ENCODE data around the gene MECP2.

DNA sequence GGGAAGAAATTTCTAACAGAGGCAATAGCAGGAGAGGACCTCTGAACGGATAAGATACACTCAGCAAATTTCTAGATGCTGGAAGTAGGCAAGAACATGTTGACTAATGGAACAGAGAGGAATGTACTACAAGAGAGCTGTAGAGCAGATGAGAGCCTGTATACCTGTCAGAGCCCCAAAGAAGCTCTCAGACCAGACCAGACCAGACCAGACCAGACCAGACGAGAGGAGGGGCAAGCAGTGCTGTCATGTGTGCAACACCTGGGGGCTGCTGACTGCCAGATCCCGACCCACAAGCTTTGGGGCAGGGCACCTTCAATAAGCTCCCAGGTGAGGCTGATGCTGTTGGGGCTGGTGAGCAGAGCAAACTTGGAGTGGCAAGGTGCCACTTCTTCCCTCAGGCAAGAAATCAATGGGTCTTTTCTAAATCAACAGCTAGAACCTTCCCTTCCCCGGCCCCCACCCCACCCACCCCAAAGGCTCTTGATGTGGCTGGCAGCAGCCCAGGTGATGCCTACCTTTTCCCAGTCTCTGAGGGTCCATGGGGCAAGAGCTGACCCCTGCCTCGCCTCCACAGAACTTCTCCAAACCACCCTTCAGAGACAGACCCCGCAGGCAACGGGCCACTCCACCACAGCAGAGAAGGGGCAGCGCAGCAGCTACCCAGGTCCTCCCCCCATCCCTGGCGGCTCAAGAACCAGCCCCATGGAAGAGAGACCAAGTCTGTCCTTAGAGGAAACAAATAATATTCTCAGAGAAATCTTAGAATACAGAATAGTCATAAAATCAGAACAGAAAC lies 32.7 kb downstream of the MECP2 start:
- TF ChIP-seq, protein P1, sequence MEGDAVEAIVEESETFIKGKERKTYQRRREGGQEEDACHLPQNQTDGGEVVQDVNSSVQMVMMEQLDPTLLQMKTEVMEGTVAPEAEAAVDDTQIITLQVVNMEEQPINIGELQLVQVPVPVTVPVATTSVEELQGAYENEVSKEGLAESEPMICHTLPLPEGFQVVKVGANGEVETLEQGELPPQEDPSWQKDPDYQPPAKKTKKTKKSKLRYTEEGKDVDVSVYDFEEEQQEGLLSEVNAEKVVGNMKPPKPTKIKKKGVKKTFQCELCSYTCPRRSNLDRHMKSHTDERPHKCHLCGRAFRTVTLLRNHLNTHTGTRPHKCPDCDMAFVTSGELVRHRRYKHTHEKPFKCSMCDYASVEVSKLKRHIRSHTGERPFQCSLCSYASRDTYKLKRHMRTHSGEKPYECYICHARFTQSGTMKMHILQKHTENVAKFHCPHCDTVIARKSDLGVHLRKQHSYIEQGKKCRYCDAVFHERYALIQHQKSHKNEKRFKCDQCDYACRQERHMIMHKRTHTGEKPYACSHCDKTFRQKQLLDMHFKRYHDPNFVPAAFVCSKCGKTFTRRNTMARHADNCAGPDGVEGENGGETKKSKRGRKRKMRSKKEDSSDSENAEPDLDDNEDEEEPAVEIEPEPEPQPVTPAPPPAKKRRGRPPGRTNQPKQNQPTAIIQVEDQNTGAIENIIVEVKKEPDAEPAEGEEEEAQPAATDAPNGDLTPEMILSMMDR (IDR thresholded peaks at IDR 0.05) = no peak
- TF ChIP-seq POLR2A (IDR thresholded peaks at IDR 0.05) = no peak

All from lower leg skin (tissue), 3 donors.